OCI-LY3 (cell line): ENCODE measurements around the gene FFAR3.

Source experiments
- CTCF ChIP-seq: fragments of 200-600, 300-600 bp; sonication (generic); IDR thresholded peaks from 2 replicates; pipeline ENCODE4 v1.5.1; 2014; ENCODE audit warnings: antibody characterized with exemption, low read length, low read depth
- EZH2phosphoT487 ChIP-seq: fragments of 200-600 bp; shearing (Covaris generic); IDR thresholded peaks from 2 replicates; pipeline ENCODE4 v1.6.1; 2018; ENCODE audit warnings: antibody characterized with exemption, mixed run types, low read depth

- TF ChIP-seq EZH2phosphoT487 (no peak), CTCF (no peak)
Observed at GRCh38 chr19:35373492-35373891, 15.2 kb downstream of the FFAR3 start.
